T-helper 2 cell (primary cell): ENCODE data around the gene MYO5B.
"Not testable (repeated sequence)": the region's sequence is repeated elsewhere in the genome, so short reads cannot be mapped to it uniquely, and the experiment has no call there.

Experiments
- DNase-seq, 5 experiments: peaks; one replicate each; pipeline versions ENCODE4 v3.0.0 to v3.0.0-alpha.2; 2012 to 2022

Gene MYO5B

DNA sequence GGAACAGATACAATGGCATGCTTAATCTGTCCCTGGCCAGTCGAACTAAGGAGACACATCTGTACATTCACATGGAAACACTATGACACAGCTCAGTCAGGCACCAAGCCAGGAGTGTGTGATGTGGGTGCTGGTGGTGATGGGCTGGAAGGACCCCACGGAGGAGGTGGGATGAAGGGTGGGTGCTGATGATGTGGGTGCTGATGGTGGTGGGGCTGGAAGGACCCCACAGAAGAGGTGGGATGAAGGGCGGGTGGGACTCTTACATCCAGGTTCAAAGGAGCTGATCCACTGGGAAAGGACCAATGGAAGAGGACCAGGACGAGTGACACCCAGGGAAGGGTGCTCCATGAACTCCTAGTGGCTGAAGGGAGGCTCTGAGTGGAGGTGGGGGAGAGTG, 346.8 kb downstream of the MYO5B start:
- no peak for DNase-seq

DNA sequence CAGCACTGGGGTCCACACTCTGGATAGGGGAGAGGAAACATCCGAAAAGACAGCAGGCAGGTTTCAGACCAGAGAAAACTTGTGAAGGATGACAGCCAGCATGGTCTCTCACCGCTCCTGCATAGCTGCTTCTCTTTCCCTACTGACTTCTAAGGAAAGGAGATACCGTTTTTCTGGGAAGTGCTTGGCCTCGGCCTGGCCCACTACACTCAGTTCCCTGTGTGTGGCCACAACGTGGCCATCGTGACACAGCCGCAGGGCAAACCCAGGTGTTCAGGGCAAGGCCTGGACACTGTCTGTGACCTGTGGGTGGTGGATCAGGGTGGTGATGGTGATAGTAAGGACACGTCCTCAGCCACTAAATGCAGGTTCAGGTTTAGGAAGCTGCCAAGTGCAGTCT, 347.4 kb downstream of the MYO5B start:
- no peak for DNase-seq

DNA sequence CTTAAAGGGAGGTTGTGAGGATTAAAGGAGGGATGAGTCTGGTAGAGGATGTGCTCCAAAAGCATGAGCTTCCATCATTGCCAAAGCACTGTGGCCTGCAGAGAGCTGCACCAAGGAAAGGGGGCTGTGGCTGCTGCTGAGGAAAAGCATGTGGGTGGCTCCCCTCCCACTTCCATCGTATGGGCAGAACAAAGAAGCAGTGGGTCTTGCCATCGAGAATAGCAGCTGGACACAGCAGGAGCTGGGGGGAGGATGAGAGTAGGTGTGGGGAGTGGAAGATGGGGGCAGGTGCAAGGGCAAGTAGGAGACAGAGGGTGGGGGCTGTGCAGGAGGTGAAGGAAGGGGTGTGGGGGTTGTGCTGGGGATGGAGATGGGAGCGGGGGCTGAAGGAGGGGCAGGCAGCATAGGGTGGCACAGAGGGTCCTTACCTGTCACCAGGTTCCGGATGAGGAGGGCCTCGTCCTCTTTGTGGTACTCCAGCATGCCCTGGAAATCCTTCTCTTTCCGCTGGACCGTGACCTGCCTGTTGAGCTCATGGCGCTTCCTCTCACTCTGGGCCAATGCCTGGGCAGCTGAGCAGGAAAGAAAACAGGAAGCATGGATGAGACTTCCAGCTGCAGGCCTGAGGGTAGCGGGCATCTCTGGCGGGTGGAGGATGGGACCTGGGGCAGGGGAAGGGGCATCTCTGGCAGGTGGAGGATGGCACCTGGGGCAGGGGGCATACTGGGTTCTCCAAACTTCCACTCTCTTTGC, 348.1 kb downstream of the MYO5B start:
- no peak for DNase-seq

DNA sequence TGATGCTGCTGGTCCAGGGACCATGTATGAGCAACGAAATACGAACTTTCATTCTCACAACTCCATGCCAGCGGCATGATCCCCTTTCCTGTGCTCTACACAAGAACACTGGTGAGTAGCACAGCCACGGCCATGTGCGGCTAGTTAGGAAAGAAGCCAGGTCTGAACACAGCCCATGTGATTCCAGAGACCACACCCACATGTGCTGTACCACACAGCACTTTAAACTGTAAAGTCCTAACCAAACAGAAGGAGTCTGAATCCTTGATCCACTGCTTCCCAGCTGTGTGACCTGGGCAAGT, 348.6 kb downstream of the MYO5B start:
- DNase-seq, result no peak

- DNase-seq, result no peak
These were observed 349.2 kb downstream of the MYO5B start for GRCh38 chr18:49845629-49846360.

DNA sequence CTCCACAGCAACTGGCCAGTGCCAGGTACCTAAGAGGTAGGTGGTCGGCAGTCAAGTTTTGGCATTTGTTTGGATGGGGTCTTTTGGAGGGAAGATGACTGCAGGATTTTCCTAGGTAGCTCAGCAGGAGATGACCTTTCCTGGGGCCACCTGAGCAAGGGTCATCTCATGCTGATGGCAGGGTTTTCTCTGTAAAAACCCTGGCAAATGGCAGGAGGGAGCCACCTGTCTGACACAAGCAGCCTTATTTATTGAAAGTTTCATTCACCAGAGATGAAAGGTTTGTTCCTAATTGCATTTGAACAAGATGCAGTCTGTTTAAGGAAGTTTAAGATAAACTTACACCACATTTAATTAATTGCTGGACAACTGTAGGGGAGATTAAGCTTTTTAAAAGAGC, 350.0 kb downstream of the MYO5B start:
- no peak for DNase-seq

GRCh38 chr18:49843778-49844625, 350.9 kb downstream of the MYO5B start:
- DNase-seq, result peak in 1 of 5 experiments; percentile 10

DNA sequence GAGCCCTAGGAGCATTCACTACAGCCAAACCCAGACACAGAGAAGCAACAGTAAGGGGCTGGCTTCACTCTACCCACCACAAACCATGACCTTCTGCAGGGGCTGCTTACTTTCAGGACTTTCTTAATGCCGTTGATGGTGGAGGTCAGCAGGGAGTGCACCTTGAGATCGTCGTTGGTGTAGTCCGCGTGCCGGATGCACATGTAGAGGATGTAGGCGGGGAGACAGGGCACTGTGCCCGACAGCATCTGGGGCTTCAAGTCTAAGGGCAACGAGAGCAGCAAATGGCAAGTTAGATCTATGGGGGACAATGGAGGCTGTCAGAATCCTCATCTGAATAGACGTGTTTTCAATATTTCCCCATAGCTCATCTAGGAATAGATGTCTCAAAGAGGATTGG, 351.8 kb downstream of the MYO5B start:
- no peak for DNase-seq

DNA sequence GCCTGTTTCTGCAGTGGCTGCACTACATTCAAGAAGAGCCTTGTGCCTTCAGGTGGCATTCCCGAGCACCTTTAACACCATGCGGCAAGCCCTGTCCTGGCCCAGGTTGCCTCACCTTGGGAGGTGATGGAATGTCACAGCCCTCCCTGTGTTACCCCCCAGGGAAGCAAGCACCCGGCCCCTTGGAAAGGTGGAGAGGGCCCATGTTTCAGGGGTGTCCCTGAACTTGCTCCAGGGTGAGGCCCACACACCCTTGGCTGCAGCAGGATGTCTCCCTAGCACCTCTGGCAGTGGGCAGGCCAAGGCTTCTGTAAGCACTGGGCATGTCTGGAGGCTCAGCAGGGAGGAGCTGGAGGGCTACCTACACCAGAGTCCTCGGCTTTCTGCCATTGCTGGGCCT, 352.3 kb downstream of the MYO5B start:
- DNase-seq, result no peak

GRCh38 chr18:49841236-49842217, 353.4 kb downstream of the MYO5B start:
- peak in 1 of 5 experiments; percentile 9 for DNase-seq

- no peak for DNase-seq
These were observed 355.9 kb downstream of the MYO5B start for GRCh38 chr18:49839012-49839411.

DNA sequence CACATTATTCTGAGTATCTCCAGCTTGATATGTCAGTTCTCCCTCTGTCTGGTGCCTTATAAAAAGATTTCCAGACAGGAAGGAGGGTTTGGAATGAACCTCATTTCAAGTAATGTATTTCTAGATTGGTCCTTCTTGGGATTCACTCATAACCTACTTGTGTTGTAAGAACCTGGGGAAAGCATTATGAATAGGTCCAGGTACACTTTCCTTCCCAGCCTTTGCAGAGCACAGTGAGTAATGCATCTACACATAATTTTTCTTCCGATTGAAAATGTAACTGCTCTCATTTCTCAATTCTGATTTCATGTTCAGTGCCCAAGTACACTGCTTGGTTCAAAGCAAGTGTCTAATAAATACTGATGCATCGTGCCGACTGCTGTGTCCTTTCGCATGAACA, 356.6 kb downstream of the MYO5B start:
- no peak for DNase-seq

- no peak for DNase-seq
These were observed 357.1 kb downstream of the MYO5B start for GRCh38 chr18:49837889-49838288.

DNA sequence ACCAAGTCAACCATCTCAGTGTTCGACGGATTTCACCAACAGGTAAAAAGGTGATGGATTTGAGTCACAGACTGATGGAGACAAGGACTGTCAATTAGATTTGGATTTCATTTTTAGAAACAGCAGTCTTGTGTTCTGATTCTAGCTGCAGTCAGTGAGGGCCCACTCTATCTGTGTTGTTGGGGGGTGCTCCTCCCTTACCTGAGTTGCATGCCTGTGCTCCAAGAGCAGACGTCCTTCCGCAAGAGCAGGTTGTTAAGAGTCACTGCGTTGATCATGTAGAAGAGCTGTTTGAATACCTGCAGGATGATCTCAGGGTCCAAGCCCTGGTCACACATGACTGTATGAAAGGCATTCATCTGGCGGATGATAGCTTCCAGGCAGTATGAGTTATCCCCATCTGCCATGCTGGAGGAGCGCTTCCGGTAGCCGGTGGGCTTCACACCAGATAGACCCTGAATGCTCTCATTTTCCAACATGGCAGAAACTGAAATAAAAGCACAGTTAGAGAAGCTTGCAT, 357.6 kb downstream of the MYO5B start:
- DNase-seq, result not testable (repeated sequence)

- no peak for DNase-seq
These were observed 359.5 kb downstream of the MYO5B start for GRCh38 chr18:49835405-49835804.

DNA sequence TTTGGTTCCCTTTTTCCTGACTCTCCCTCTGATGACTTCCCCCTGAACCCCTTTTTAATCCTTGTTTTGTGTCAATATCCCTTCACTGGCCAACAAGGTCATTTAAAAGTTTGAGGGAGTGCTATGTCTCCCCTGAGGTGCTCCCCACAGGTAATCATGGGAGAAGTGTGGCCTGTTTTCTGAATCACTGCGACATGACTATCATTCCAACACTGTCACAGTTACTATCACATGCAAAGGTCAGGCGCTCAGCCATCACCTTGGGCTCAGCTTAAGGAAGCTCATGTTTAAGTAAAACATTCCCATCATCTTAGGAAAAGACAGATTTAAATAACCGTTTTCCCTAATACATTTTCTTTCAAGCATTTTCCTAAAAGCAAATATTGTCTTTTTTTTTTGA, 360.7 kb downstream of the MYO5B start:
- no peak for DNase-seq

- no peak for DNase-seq
These were observed 361.1 kb downstream of the MYO5B start for GRCh38 chr18:49833814-49834213.

GRCh38 chr18:49832221-49832647, 362.7 kb downstream of the MYO5B start:
- no peak for DNase-seq

GRCh38 chr18:49827996-49828395, 367.0 kb downstream of the MYO5B start:
- DNase-seq, result no peak

DNA sequence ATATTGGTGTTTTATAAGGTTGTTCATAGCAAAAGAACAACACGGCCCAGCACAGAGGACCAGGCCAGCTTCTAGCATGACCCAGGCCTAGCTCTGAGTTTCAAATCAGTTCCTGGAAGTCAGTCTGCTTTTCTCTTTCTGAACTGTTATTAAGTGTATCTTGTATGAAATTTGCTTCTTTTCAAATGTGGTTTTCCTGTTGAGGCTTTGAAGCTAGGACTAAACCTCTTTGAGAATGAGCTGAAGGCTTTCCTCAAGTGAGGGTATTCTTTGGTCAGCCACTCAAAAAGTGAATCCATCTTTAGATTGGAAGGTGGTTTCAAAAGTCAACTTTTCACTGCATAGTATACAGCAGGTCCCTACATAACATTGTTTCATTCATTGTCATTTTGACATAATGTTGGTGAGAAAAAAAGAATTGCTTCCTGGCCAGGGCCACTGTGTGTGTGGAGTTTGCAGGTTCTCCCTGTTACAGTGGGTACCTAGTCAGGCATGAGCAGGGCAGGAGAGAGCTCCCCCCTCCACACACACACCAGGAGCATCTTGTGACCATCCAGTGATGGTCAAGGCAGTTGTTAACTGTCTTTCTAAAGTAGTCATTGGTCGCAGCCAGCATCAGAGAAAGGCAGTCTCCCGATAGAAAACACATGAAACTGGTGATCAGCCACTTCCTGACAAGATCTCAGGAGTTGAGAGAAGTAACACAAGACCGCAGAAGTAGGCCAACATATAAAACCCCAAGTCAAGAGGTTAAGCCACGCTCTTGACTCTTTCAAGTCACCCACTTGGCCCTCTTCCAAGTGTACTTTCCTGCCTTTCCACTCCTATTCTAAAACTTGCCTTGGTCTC, 374.9 kb downstream of the MYO5B start:
- peak in 3 of 5 experiments; percentile 8 to 92 (median 79) for DNase-seq

GRCh38 chr18:49819071-49819662, 375.8 kb downstream of the MYO5B start:
- DNase-seq, result no peak
